CD4-positive, alpha-beta T cell (primary cell): ENCODE data around the gene MTERF4. TPM values are rescaled to one million over a fixed set of nuclear protein-coding genes. Genes with fewer than 3 reads are reported as not detected.

ENCODE experiments used
- ATAC-seq: fragments of 200-7000 bp; cut with Tn5 transposase; one replicate; pipeline ENCODE4 v1.10.0; 2022; ENCODE audit warnings: mild to moderate bottlenecking; ENCODE audit not compliant: poor library complexity
- CTCF ChIA-PET: fragments of 350-600 bp; sonication (Branson Sonifier 250); formaldehyde crosslinking; loops from one replicate; lab custom pipeline; 2021; ENCODE audit warnings: antibody characterized with exemption, inconsistent platforms; lab: Charles Lee
- POLR2A ChIA-PET: fragments of 350-600 bp; sonication (Branson Sonifier 250); formaldehyde crosslinking; loops from one replicate; lab custom pipeline; 2021; ENCODE audit warnings: antibody characterized with exemption, inconsistent platforms; lab: Charles Lee
- DNase-seq, 14 experiments: peaks; one replicate each; pipeline ENCODE4 v3.0.0-alpha.2; 2013 to 2020; ENCODE audit warnings: mixed read lengths in 2 of 14
- H3K27ac ChIP-seq, 2 donors: one replicate each; pipeline versions ENCODE4 v1.5.1 to v1.7.0; 2013; ENCODE audit warnings: low read length in 2 of 2, low read depth in 1 of 2, mild to moderate bottlenecking in 1 of 2
- H3K27me3 ChIP-seq, 2 experiments: 1 replicate in 1 of 2; 2 replicates in 1 of 2; pipeline versions ENCODE4 v1.6.1 to v1.7.0; 2013; ENCODE audit warnings: low read length in 2 of 2, control low read depth in 1 of 2, mild to moderate bottlenecking in 1 of 2, moderate library complexity in 1 of 2; ENCODE audit not compliant: insufficient read depth in 2 of 2, control insufficient read depth in 1 of 2
- H3K36me3 ChIP-seq: one replicate; pipeline ENCODE4 v1.6.1; 2013; ENCODE audit warnings: low read length, control low read depth; ENCODE audit not compliant: insufficient read depth
- H3K4me1 ChIP-seq: one replicate; pipeline ENCODE4 v1.6.1; 2013; ENCODE audit warnings: low read length, control low read depth; ENCODE audit not compliant: insufficient read depth
- H3K4me3 ChIP-seq: one replicate; pipeline ENCODE4 v1.5.1; 2013; ENCODE audit warnings: mild to moderate bottlenecking, low read length, moderate library complexity
- H3K9me3 ChIP-seq, 2 experiments: 1 replicate in 1 of 2; 2 replicates in 1 of 2; pipeline versions ENCODE4 v1.6.1 to v1.7.0; 2013; ENCODE audit warnings: low read length in 2 of 2, mild to moderate bottlenecking in 2 of 2, control low read depth in 1 of 2, moderate library complexity in 1 of 2; ENCODE audit not compliant: control insufficient read depth in 1 of 2, insufficient read depth in 1 of 2
- H3K27ac Mint-ChIP-seq: one replicate; pipeline ENCODE4 v1.8.0; 2020; ENCODE audit warnings: mixed read lengths
- H3K27me3 Mint-ChIP-seq: one replicate; pipeline ENCODE4 v1.8.0; 2021; ENCODE audit warnings: mixed read lengths
- H3K36me3 Mint-ChIP-seq: one replicate; pipeline ENCODE4 v1.8.0; 2021; ENCODE audit warnings: low read depth, mixed read lengths
- H3K4me1 Mint-ChIP-seq: one replicate; pipeline ENCODE4 v1.8.0; 2021; ENCODE audit warnings: low read depth, mixed read lengths
- H3K4me3 Mint-ChIP-seq: one replicate; pipeline ENCODE4 v1.8.0; 2020; ENCODE audit warnings: mild to moderate bottlenecking, mixed read lengths
- H3K9me3 Mint-ChIP-seq: one replicate; pipeline ENCODE4 v1.8.0; 2020; ENCODE audit warnings: mixed read lengths
- CTCF ChIP-seq: fragments of 200-600 bp; IDR thresholded peaks from one replicate; pipeline ENCODE4 v1.8.0; 2022; ENCODE audit warnings: antibody characterized with exemption, mild to moderate bottlenecking
- intact Hi-C, 2 experiments: fragments of 100-400 bp; cut with DNase I in 1 of 2; cut with micrococcal nuclease in 1 of 2; formaldehyde crosslinking; loops; one replicate each; pipeline versions ENCODE4 v1.15.1 to v1.9.0; 2023 to 2025; cut with DNase I, micrococcal nuclease
- total RNA-seq, 174 experiments: library from RNA in 2 of 174; stranded (reverse) in 2 of 174; gene quantifications; one replicate each; pipeline ENCODE4 v1.2.3 and lab custom pipeline; 2021 to 2026

The MTERF4 gene
- total RNA-seq, 2 experiments from 2014 or later, result 84.0 to 87.5 TPM

- CTCF ChIA-PET, result no interaction called here
These were observed 20.4 kb upstream of the MTERF4 start for GRCh38 chr2:241122376-241123002.

GRCh38 chr2:241121008-241121407 lies 18.9 kb upstream of the MTERF4 start:
- H3K36me3 Mint-ChIP-seq, result peaks cover 56% of the 10 kb centered on the region
- POLR2A ChIA-PET, result interaction anchor here (0.7 to 1.3 kb wide), 3 partner anchors 19 to 28 kb away, joined by 3 to 8 read pairs (median 3); partner anchors contain the start of genes MTERF4 and PASK

More at GRCh38 chr2:241122376-241123002, 20.4 kb upstream of the MTERF4 start:
- Histone ChIP-seq H3K27ac (no peak overlapping the region), H3K27me3 (no peaks in the 10 kb centered on the region), H3K4me3 (no peak overlapping the region), H3K36me3 (peaks cover 25% of the 10 kb centered on the region), H3K4me1 (peaks cover 32% of the 10 kb centered on the region), H3K9me3 (no peaks in the 10 kb centered on the region)
- POLR2A ChIA-PET, result interaction anchor here (1.3 kb wide), 1 partner anchor 20 kb away, joined by 8 read pairs; the partner anchor contains the start of gene MTERF4
- Mint-ChIP-seq H3K4me1 (peaks cover 22% of the 10 kb centered on the region), H3K27me3 (no peaks in the 10 kb centered on the region), H3K4me3 (no peak overlapping the region), H3K27ac (no peak overlapping the region), H3K36me3 (peaks cover 43% of the 10 kb centered on the region), H3K9me3 (peaks cover 2% of the 10 kb centered on the region)
- no peak for ATAC-seq
- DNase-seq, result no peak
- TF ChIP-seq CTCF, result no peak
- intact Hi-C loops, result no loop called here

GRCh38 chr2:241120440-241120839 lies 18.4 kb upstream of the MTERF4 start:
- Mint-ChIP-seq H3K4me1 (peaks cover 18% of the 10 kb centered on the region), H3K36me3 (peaks cover 57% of the 10 kb centered on the region), H3K27ac (no peak overlapping the region), H3K4me3 (no peak overlapping the region), H3K27me3 (no peaks in the 10 kb centered on the region), H3K9me3 (peaks cover 2% of the 10 kb centered on the region)
- H3K9me3 ChIP-seq, result no peaks in the 10 kb centered on the region
- H3K4me1 ChIP-seq, result peaks cover 12% of the 10 kb centered on the region
- no peaks in the 10 kb centered on the region for H3K27me3 ChIP-seq
- CTCF ChIA-PET, result interaction anchor here (1.2 kb wide), 1 partner anchor 30 kb away, joined by 3 read pairs; the partner anchor contains the start of gene PPP1R7
- TF ChIP-seq CTCF, result no peak
- H3K27ac ChIP-seq, result no peak overlapping the region
- H3K36me3 ChIP-seq, result peaks cover 34% of the 10 kb centered on the region
- intact Hi-C loops, result no loop called here
- no peak overlapping the region for H3K4me3 ChIP-seq
- ATAC-seq, result no peak
- POLR2A ChIA-PET, result interaction anchor here (0.7 kb wide), 1 partner anchor 18 kb away, joined by 3 read pairs; the partner anchor contains the start of gene MTERF4
- no peak for DNase-seq

More at GRCh38 chr2:241121008-241121407, 18.9 kb upstream of the MTERF4 start:
- ATAC-seq (no peak), DNase-seq (no peak)
- Mint-ChIP-seq H3K4me1 (peaks cover 18% of the 10 kb centered on the region), H3K27me3 (no peaks in the 10 kb centered on the region), H3K27ac (no peak overlapping the region), H3K4me3 (no peak overlapping the region), H3K9me3 (peaks cover 2% of the 10 kb centered on the region)
- no peak overlapping the region for H3K4me3 ChIP-seq
- no peaks in the 10 kb centered on the region for H3K27me3 ChIP-seq
- peaks cover 17% of the 10 kb centered on the region for H3K4me1 ChIP-seq
- no peak for TF ChIP-seq CTCF
- intact Hi-C loops, result no loop called here
- H3K9me3 ChIP-seq, result no peaks in the 10 kb centered on the region
- CTCF ChIA-PET, result interaction anchor here (1.2 kb wide), 1 partner anchor 30 kb away, joined by 3 read pairs; the partner anchor contains the start of gene PPP1R7
- H3K36me3 ChIP-seq, result peaks cover 30% of the 10 kb centered on the region
- H3K27ac ChIP-seq, result no peak overlapping the region
